Fibroblast of the aortic adventitia (primary cell): ENCODE measurements around the gene HNF1A. TPM values are rescaled to one million over a fixed set of nuclear protein-coding genes. Genes with fewer than 3 reads are reported as not detected.
"Not testable (repeated sequence)": the region's sequence is repeated elsewhere in the genome, so short reads cannot be mapped to it uniquely, and the experiment has no call there.

Source experiments
- DNase-seq: peaks from one replicate; pipeline ENCODE4 v3.0.0-alpha.2; 2010; ENCODE audit warnings: low read depth
- H3K4me3 ChIP-seq: 2 replicates; pipeline ENCODE4 v1.5.1; 2011; ENCODE audit warnings: low read depth, mild to moderate bottlenecking, control low read depth, low read length, moderate library complexity
- CTCF ChIP-seq: IDR thresholded peaks from 2 replicates; pipeline ENCODE4 v1.5.1; 2011; ENCODE audit warnings: mild to moderate bottlenecking, low read length, control low read depth, inconsistent platforms; ENCODE audit not compliant: insufficient read depth
- total RNA-seq: library from RNA; depleted of rRNA; stranded (reverse); fragments of >200 nt; gene quantifications from 2 replicates; pipeline ENCODE4 v1.2.3, GENCODE V29; 2012; ENCODE audit warnings: low replicate concordance

The HNF1A gene
- total RNA-seq, 1 donor = 0.09 TPM

- TF ChIP-seq CTCF = no peak
- peak; percentile 43 for DNase-seq
- H3K4me3 ChIP-seq = peak within 1 kb of the TSS; percentile 45
These were observed 60.7 kb downstream of the HNF1A start, which contains the start of gene OASL for GRCh38 chr12:121038861-121039668. Gene OASL, minus strand, starts transcription at chr12:121039246. Its CDS starts 275 bp downstream, at chr12:121038971.

- H3K4me3 ChIP-seq = no peak overlapping the region
- DNase-seq = no peak
- TF ChIP-seq CTCF = no peak
These were observed 64.7 kb downstream of the HNF1A start for GRCh38 chr12:121043067-121043466.

GRCh38 chr12:121047400-121047799, 69.1 kb downstream of the HNF1A start:
- not testable (repeated sequence) for H3K4me3 ChIP-seq, DNase-seq

- no peak overlapping the region for H3K4me3 ChIP-seq
- DNase-seq = no peak
- TF ChIP-seq CTCF = no peak
These were observed 70.1 kb downstream of the HNF1A start for GRCh38 chr12:121048442-121048841.

GRCh38 chr12:121050725-121051124, 72.4 kb downstream of the HNF1A start:
- H3K4me3 ChIP-seq = no peak overlapping the region
- TF ChIP-seq CTCF = no peak
- DNase-seq = no peak

Other genes starting within 250 kb of the HNF1A start
- gene SPPL3, start 74.2 kb upstream of the HNF1A start, total RNA-seq = 15.9 and 18.3 TPM in 2 replicates
- 12.7 and 17.8 TPM in 2 replicates for gene C12orf43, start 37.9 kb downstream of the HNF1A start, total RNA-seq
- 0.33 TPM in 1 of 2 replicates, not detected in the other for gene OASL, start 60.7 kb downstream of the HNF1A start, total RNA-seq
- 0.18 and 9.1 TPM in 2 replicates for gene P2RX7, start 154.3 kb downstream of the HNF1A start, total RNA-seq
- gene P2RX4, start 231.6 kb downstream of the HNF1A start, total RNA-seq = 2.7 and 9.1 TPM in 2 replicates